HG03139 (cell line): ENCODE data around the gene GOLT1A.
A peak's percentile ranks its signal among the peaks of the same experiment; 100 is the strongest.

Experiments used
- ATAC-seq: cut with Tn5 transposase; IDR thresholded peaks from one replicate; pipeline ENCODE4 v1.9.1; 2021; ENCODE audit not compliant: unreplicated experiment

GOLT1A gene, protein sequence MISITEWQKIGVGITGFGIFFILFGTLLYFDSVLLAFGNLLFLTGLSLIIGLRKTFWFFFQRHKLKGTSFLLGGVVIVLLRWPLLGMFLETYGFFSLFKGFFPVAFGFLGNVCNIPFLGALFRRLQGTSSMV

DNA sequence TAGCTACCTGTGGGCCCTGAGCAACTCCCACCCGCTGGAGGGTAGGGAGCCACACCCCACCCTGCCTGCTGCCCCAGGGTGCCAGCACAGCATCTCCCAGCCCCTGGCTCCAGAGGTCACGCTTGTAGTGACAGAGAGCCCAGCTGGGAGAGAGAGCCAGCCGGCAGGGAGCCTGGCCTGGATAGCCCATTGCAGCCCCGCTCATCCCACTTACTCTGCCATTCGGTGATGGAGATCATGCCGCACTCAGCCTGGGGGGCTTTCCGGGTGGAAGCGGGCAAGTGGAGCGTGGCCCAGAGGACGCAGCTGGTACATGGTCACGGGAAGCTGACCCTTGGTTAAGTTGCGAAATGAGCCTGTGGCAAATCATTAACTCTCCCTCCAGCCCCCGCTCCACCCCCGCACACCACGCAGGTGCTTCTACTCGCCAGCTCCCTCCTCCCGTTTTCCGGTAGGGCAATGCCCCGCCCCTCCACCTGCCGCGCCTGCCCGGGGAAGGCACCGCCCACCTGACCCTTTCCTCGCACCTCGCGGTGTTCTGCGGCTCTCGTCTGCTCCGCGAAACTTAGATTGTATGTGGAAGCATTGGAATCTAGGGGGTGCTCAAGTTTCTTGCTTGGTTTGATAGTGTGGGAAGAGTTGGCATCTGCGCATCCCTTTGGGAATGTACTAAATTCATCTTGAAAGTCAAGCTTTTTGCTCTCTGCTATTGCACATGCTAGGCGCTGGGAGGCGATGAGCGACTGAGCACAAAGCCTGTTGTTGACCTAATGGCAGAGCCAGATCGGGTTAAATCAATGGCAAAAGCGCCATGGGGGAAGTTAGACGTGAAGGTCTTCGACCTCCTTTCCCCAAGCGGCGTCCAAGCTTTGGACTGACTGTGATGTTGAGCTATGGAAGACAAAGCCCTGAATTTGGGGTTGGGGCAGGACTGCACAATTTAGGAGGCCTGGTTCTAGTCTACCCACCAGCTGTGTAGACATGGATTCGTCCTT, at the start of gene GOLT1A:
Gene GOLT1A (minus strand): TSS at position 321 of the 995 bp plus-strand sequence. CDS start 82 bp downstream, at position 239.
- ATAC-seq = peak; percentile 71

DNA sequence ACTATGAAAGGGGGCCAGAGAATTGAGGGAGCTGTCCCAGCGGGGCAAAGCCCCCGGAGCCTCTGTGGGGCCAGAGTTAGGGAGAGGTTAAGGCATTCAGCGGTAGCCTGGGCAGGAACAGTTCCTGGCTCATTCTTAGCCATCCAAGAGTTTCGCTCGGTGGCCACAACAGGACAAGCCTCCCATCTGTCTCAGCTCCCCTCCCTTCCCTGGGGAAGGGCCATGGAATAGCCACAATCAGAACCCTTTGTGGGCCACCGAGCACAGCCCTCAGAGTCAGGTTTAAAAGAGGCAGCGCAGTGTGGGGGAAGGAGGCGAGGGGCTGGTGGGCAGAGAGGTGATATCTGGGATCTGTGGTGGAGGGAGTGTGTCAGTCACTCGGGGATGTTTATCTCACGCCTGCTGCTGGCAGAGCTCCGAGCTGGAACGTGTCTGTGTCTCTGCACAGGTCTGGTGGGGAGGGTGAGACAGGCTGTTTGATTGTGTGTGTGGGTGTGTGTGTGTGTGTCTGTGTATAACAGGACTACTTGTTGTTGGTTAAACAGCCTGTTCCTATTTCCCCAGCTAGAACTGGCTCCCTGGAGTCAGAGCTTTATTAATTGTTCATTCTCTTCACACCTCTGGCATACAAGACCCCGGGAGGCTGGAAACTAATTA, 49.6 kb upstream of the GOLT1A start:
- no peak for ATAC-seq

GRCh38 chr1:204262506-204263253, 48.9 kb upstream of the GOLT1A start:
- no peak for ATAC-seq

DNA sequence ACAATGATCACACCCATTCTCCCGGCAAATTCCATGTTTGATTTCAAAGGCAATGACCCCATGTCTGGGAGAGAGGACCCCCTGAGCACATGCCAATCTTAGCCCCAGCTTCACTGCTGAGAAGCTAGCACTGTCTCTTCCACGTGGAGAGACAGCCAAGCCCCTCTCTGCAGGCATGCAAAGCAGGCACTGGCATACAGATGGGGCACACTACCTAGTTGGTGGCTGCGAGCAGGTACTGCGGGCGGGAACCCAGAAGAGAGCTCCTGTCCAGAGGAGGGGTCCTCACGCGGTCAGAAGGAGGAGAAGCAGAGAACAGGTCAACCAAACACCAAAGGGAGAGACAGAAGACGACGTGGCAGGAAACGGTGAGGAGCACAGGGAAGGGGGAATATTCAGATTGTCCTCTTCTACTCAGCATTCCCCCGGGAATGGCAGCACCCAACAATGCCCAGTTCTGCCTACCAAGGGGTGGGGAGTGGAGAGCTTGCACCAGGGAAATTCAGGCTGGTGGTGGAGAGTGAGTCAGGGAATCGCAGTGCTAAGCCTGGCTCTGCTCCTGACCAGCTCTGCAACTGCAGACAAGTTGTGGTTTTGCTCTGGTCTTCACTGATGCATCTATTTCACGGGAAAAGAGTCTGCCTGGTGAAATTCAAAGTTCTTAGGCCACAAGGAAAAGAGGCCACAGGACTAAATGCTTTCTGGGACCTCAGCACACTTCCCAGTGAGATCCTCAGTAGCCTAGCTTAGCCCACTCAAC, 48.1 kb upstream of the GOLT1A start:
- ATAC-seq = no peak

- ATAC-seq = no peak
These were observed 47.5 kb upstream of the GOLT1A start for GRCh38 chr1:204261266-204261665.

DNA sequence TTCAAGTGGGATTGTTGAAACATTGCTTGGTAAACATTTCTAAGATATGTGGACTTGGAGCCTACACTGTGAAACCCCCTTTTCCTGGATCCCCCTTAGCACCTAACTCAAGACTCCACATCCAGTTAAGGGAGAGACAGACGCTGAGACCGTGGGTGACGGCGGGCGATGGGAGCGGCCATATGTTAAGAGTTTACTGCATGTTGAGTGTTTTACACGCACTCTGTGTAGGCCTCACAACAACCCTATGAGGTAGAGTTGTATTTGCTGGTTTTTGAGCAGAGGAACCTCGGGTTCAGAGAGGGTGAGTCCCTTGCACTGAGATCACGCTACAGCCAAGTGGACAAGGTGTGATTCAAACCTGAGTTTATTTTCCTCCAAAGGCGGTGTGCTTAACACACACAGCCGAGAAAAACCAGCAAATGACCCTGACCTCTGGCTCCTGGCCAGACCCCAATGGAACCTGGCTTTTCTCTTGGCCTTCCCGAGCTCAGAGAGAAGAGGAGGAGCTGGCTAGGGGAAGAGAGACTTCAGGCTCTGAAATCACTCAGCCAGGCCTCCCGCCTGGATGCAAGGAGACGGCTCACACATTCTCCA, 46.9 kb upstream of the GOLT1A start:
- no peak for ATAC-seq

DNA sequence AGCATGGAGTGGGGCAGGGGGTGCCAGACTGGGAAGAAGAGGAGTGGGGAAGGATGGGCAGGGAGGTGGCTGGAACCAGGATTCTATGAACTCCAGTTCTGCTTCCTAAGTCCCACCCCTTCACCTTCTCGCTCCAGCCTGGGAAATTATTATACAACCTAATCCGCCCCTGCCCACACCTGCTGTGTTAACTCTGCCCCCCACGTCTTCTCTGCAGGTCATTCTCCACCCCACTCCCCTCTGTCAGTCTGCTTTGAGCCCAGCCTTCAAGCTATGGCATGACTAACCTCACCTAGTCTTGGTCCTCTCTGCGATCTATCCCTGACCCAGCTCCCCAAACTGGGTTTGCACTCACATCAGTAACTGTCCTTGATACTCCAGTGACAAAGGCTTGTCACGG, 46.0 kb upstream of the GOLT1A start:
- ATAC-seq = no peak

GRCh38 chr1:204259196-204259595, 45.4 kb upstream of the GOLT1A start:
- ATAC-seq = no peak

GRCh38 chr1:204258213-204259115, 44.7 kb upstream of the GOLT1A start:
- ATAC-seq = no peak

GRCh38 chr1:204257446-204257845, 43.7 kb upstream of the GOLT1A start:
- no peak for ATAC-seq

DNA sequence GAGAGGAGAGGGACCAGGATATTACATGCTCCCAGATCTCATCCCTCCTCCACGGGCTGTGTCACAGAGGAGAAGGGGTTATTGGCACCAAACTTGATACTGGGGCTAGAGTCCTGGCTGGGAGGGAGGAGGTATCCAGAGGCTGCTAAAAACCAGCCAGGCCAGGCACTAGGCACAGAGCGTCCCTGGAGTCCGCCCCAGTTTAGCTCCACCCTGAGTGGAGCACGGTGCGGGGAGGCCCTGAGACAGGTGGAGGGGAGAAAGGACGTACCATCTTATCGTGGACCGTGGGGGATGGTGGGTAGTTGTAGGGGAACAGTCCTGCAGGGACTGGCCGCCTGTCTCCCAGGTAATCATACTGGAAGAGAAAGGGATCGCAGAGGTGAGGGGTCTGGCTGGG, 42.7 kb upstream of the GOLT1A start:
- no peak for ATAC-seq

DNA sequence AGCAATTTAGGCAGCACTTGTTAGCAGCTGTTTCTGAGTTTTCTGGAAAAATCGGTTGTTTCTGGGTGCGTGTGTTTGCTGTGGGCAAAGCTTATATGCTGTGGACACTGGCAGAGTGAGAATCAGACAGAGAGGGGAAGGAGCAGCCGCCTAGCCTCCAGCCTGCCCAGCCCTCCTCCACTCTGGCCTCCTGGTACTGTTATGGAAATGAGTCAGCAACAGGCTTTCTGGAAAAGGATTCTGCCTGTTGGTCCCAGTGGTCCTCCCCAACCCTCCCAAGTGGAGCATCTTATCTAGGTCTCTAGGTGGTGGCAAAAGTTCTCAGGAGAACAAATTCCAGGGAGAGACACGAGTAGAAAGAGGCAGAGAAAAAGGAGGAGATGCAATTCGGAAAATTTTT, 42.2 kb upstream of the GOLT1A start:
- ATAC-seq = no peak

GRCh38 chr1:204255225-204255624, 41.4 kb upstream of the GOLT1A start:
- no peak for ATAC-seq

DNA sequence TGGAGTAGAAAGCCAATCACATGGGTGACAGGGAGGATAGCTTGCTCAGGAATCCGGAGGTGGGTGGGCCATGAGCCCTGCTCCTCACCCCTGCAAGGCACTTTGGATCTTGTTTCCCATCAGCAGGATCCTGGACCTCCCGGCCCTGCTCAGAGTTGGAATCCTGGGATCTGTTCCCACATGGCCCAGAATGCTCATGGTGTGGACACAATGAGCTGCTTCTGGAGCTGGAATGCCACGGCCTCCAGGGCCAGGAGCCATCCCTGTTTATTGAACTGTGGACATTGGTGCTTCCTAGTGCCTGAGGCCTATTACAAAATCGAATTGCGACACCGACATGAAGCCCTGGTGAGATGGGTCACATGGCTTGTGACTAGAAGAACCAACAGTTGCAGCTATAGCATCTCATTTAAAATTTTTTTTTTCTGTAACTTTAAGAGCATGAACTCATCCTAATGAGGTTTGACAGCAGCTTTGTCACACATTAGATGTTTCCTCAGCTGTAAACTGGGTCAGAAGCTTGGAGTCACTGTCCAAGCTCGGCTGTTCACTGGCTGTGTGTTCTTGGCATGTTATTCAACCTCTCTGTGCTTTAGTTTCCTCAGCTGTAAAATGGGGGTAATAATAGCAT, 40.4 kb upstream of the GOLT1A start:
- no peak for ATAC-seq

DNA sequence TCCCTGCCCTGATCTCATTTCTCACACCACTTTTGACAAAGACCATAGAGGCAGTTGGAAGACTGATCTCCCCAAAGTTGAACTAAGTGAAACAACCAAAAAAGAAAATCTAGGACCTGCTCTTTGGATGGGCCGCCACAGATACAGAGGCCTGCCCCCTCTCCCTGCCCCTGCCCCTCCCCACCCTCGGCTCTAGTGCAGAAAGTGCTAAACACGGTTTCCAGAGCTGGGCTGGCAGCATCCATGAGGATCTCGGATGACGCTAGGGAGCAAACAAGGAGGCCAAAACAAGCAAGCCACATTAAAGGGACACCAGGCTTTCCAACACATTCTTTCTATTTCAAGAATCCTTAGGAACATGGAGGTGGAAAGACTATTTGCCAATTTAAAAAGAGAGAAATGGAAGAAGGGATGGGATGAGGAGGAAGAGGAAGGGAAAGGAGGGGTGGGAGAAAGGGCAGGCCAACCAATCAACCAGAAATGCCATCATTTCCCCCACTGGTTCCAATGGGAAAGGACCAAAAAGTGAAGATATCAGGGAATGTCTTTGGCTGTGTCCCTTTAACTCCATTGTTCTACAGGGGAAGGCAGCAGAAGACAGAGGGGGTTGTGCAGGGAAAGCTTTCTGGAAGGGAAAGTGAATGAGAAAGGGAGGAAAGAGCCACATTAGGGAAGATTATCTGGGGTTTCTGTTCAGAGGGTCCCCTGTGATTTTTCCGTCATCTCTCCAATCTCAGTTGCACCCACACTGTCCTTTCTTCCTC, 38.3 kb upstream of the GOLT1A start:
- ATAC-seq = no peak

DNA sequence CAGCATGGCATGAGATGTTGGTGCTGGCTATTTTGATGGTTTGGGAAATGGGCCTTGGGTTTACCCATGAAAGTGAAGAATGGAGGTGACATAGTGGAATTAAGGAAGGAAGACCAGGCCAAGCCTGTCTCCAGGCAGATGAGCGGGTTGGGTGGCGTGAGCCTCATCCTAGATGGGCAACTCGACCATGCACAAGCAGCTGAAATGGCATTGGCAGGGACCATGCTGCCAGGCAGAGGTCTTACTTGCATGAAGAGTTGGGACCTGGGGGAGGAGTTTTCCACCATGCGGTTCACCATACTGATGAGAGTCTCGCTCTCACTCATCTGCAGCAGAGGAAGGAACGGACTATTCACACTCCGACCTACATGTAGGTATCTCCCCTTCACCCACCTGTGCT, 37.5 kb upstream of the GOLT1A start:
- no peak for ATAC-seq

GRCh38 chr1:204250428-204251030, 36.7 kb upstream of the GOLT1A start:
- ATAC-seq = no peak
